Suprapubic skin (tissue), 4 donors: Measurements from ENCODE around the gene SIGLEC12. TPM values are rescaled to one million over a fixed set of nuclear protein-coding genes. Genes with fewer than 3 reads are reported as not detected.

Experiments used
- DNase-seq, 2 donors: peaks; one replicate each; pipeline ENCODE4 v3.0.0-alpha.2; 2019; ENCODE audit warnings: low spot score in 2 of 2
- H3K27ac ChIP-seq: fragments of 200-600 bp; sonication (generic); one replicate; pipeline ENCODE4 v1.5.1; 2019
- H3K27me3 ChIP-seq: fragments of 200-600 bp; sonication (generic); one replicate; pipeline ENCODE4 v1.5.1; 2019
- H3K36me3 ChIP-seq: fragments of 200-600 bp; sonication (generic); one replicate; pipeline ENCODE4 v1.5.1; 2019
- H3K4me1 ChIP-seq: fragments of 200-600 bp; sonication (generic); one replicate; pipeline ENCODE4 v1.5.1; 2019
- H3K4me3 ChIP-seq: fragments of 200-600 bp; sonication (generic); one replicate; pipeline ENCODE4 v1.5.1; 2019; ENCODE audit warnings: mild to moderate bottlenecking
- H3K9me3 ChIP-seq: fragments of 200-600 bp; sonication (generic); one replicate; pipeline ENCODE4 v1.5.1; 2019
- EP300 ChIP-seq: sonication (generic); formaldehyde crosslinking; IDR thresholded peaks from one replicate; pipeline ENCODE4 v1.6.1; 2017; ENCODE audit warnings: antibody characterized with exemption
- POLR2A ChIP-seq, 2 donors: fragments of 450-650 bp; IDR thresholded peaks; one replicate each; pipeline ENCODE4 v1.6.1; 2017; ENCODE audit warnings: antibody characterized with exemption in 2 of 2, mild to moderate bottlenecking in 2 of 2, moderate library complexity in 2 of 2
- POLR2AphosphoS5 ChIP-seq, 3 donors: sonication (generic); formaldehyde crosslinking; IDR thresholded peaks; one replicate each; pipeline ENCODE4 v1.6.1; 2017; ENCODE audit warnings: antibody characterized with exemption in 3 of 3
- WGBS: methylation state at CpG from one replicate; pipeline ENCODE4 v1.1.5; 2018; 5-methylcytosine and 5-hydroxymethylcytosine counted together
- total RNA-seq, 4 donors: library from RNA; depleted of rRNA; stranded (reverse); fragments of >200 nt; gene quantifications; one replicate each; pipeline ENCODE4 v1.1.0, GENCODE V29; 2016
- TF ChIP-seq, protein P1 (sequence below), 2 donors: fragments of 200-600 bp in 1 of 2; fragments of 450-650 bp in 1 of 2; sonication (generic) in 1 of 2; IDR thresholded peaks; one replicate each; pipeline ENCODE4 v1.5.1; 2016 to 2019; ENCODE audit warnings: antibody characterized with exemption in 2 of 2, mild to moderate bottlenecking in 1 of 2, moderate library complexity in 1 of 2

SIGLEC12 gene
- total RNA-seq, 4 donors from 2014 or later: not detected

DNA sequence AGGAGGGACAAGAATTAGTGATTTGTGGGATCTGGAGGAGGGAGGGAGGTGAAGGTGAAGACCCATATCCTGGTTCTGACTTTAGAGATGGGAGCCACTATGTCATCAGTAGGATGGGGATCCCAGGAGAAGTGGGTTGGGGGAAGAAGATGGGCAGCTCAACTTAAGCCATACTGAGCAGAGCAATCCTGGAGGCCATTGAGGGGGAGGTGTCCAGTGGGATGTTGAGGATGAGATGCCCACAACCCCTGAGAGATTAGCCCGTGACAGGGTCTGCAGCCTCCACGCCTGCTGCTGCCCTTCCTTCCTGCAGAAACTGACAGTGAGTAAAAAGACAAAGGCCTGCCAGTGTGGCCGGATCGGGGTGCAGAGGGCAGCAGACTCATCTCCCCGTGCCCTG is 41.1 kb upstream of the SIGLEC12 start:
- no peak overlapping the region for H3K27ac ChIP-seq
- TF ChIP-seq POLR2AphosphoS5 (IDR thresholded peaks at IDR 0.05) (no peak), EP300 (no peak), POLR2A (IDR thresholded peaks at IDR 0.05) (no peak)
- TF ChIP-seq, protein P1, sequence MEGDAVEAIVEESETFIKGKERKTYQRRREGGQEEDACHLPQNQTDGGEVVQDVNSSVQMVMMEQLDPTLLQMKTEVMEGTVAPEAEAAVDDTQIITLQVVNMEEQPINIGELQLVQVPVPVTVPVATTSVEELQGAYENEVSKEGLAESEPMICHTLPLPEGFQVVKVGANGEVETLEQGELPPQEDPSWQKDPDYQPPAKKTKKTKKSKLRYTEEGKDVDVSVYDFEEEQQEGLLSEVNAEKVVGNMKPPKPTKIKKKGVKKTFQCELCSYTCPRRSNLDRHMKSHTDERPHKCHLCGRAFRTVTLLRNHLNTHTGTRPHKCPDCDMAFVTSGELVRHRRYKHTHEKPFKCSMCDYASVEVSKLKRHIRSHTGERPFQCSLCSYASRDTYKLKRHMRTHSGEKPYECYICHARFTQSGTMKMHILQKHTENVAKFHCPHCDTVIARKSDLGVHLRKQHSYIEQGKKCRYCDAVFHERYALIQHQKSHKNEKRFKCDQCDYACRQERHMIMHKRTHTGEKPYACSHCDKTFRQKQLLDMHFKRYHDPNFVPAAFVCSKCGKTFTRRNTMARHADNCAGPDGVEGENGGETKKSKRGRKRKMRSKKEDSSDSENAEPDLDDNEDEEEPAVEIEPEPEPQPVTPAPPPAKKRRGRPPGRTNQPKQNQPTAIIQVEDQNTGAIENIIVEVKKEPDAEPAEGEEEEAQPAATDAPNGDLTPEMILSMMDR (IDR thresholded peaks at IDR 0.05): no peak
- H3K9me3 ChIP-seq: no peaks in the 10 kb centered on the region
- H3K4me1 ChIP-seq: no peaks in the 10 kb centered on the region
- H3K27me3 ChIP-seq: peaks cover 41% of the 10 kb centered on the region
- 71% methylated on average over 5 of the region's 5 CpGs for WGBS
- no peaks in the 10 kb centered on the region for H3K36me3 ChIP-seq
- no peak for DNase-seq
- H3K4me3 ChIP-seq: no peak overlapping the region

- TF ChIP-seq, protein P1 (IDR thresholded peaks at IDR 0.05): no peak
- TF ChIP-seq POLR2A (IDR thresholded peaks at IDR 0.05) (no peak), POLR2AphosphoS5 (IDR thresholded peaks at IDR 0.05) (no peak), EP300 (no peak)
- H3K36me3 ChIP-seq: no peaks in the 10 kb centered on the region
- no peak overlapping the region for H3K27ac ChIP-seq
- no peak for DNase-seq
- H3K4me1 ChIP-seq: no peaks in the 10 kb centered on the region
- H3K9me3 ChIP-seq: no peaks in the 10 kb centered on the region
- WGBS: 40% methylated on average over 7 of the region's 10 CpGs
- H3K27me3 ChIP-seq: peaks cover 43% of the 10 kb centered on the region
- H3K4me3 ChIP-seq: no peak overlapping the region
Measured at GRCh38 chr19:51541458-51542357, 40.1 kb upstream of the SIGLEC12 start.

GRCh38 chr19:51539821-51540366 is 38.3 kb upstream of the SIGLEC12 start:
- peaks cover 43% of the 10 kb centered on the region for H3K27me3 ChIP-seq
- WGBS: 91% methylated on average over 4 of the region's 4 CpGs
- no peak overlapping the region for H3K27ac ChIP-seq
- H3K9me3 ChIP-seq: no peaks in the 10 kb centered on the region
- no peak for DNase-seq
- no peaks in the 10 kb centered on the region for H3K4me1 ChIP-seq
- H3K36me3 ChIP-seq: no peaks in the 10 kb centered on the region
- TF ChIP-seq EP300 (no peak), POLR2AphosphoS5 (IDR thresholded peaks at IDR 0.05) (no peak), POLR2A (IDR thresholded peaks at IDR 0.05) (no peak)
- TF ChIP-seq, protein P1 (IDR thresholded peaks at IDR 0.05): no peak
- no peak overlapping the region for H3K4me3 ChIP-seq

DNA sequence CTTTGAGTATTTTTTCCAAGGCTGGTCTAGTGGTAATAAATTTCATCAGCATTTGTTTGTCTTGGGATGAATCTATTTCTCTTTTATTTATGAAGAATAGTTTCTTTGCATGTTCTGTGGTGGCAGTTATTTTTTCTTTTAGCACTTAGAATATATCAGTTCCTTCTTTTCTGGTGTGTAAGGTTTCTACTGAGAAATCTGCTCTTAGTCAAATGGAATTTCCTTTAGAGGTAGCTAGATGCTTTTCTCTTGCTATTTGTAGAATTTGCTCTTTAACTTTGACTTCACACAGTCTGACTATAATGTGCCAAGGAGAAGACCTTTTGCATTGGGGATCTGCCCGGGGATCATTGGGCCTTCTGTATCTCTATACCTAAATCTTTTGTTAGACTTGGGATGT is 33.9 kb upstream of the SIGLEC12 start:
- 90% methylated on average over 1 of the region's 1 CpG for WGBS
- TF ChIP-seq POLR2AphosphoS5 (IDR thresholded peaks at IDR 0.05): no peak
- TF ChIP-seq, protein P1 (IDR thresholded peaks at IDR 0.05): no peak
- TF ChIP-seq EP300: no peak
- no peak for TF ChIP-seq POLR2A (IDR thresholded peaks at IDR 0.05)
- Histone ChIP-seq H3K4me1 (no peaks in the 10 kb centered on the region), H3K9me3 (no peaks in the 10 kb centered on the region), H3K27me3 (peaks cover 36% of the 10 kb centered on the region), H3K4me3 (no peak overlapping the region), H3K36me3 (no peaks in the 10 kb centered on the region), H3K27ac (no peak overlapping the region)
- no peak for DNase-seq
